Activated T-helper 17 cell treated with anti-CD3 and anti-CD28 coated beads, Interleukin-2, amount 50 U/mL, for 72 hours (primary cell): ENCODE results near the gene CSRNP2. TPM values are rescaled to one million over a fixed set of nuclear protein-coding genes. Genes with fewer than 3 reads are reported as not detected.
A peak's percentile ranks its signal among the peaks of the same experiment; 100 is the strongest.

Source experiments
- ATAC-seq: fragments of 150-1000 bp; cut with Tn5 transposase; replicated peaks from 2 replicates; pipeline ENCODE4 v1.10.0; 2021; ENCODE audit warnings: mild to moderate bottlenecking, moderate library complexity
- H3K27ac Mint-ChIP-seq: one replicate; pipeline ENCODE4 v1.8.0; 2022; ENCODE audit warnings: mixed read lengths
- H3K27me3 Mint-ChIP-seq: one replicate; pipeline ENCODE4 v1.8.0; 2022; ENCODE audit warnings: mixed read lengths
- H3K36me3 Mint-ChIP-seq: one replicate; pipeline ENCODE4 v1.8.0; 2022; ENCODE audit warnings: low read depth, mild to moderate bottlenecking, mixed read lengths
- H3K4me1 Mint-ChIP-seq: one replicate; pipeline ENCODE4 v1.8.0; 2022; ENCODE audit warnings: mixed read lengths
- H3K4me3 Mint-ChIP-seq: one replicate; pipeline ENCODE4 v1.8.0; 2022; ENCODE audit warnings: mild to moderate bottlenecking, mixed read lengths
- H3K9me3 Mint-ChIP-seq: one replicate; pipeline ENCODE4 v1.8.0; 2022; ENCODE audit warnings: mixed read lengths
- total RNA-seq, 2 donors: library from RNA; stranded (reverse); gene quantifications; one replicate each; pipeline ENCODE4 v1.2.3, GENCODE V29; 2022

Gene CSRNP2
- total RNA-seq, 2 donors from 2014 or later: 14.4 to 16.1 TPM

GRCh38 chr12:51065530-51065929 lies 17.9 kb downstream of the CSRNP2 start:
- Mint-ChIP-seq H3K4me1 (no peaks in the 10 kb centered on the region), H3K4me3 (no peak overlapping the region), H3K27ac (no peak overlapping the region), H3K36me3 (peaks cover 97% of the 10 kb centered on the region), H3K27me3 (no peaks in the 10 kb centered on the region), H3K9me3 (no peaks in the 10 kb centered on the region)
- ATAC-seq: no peak

DNA sequence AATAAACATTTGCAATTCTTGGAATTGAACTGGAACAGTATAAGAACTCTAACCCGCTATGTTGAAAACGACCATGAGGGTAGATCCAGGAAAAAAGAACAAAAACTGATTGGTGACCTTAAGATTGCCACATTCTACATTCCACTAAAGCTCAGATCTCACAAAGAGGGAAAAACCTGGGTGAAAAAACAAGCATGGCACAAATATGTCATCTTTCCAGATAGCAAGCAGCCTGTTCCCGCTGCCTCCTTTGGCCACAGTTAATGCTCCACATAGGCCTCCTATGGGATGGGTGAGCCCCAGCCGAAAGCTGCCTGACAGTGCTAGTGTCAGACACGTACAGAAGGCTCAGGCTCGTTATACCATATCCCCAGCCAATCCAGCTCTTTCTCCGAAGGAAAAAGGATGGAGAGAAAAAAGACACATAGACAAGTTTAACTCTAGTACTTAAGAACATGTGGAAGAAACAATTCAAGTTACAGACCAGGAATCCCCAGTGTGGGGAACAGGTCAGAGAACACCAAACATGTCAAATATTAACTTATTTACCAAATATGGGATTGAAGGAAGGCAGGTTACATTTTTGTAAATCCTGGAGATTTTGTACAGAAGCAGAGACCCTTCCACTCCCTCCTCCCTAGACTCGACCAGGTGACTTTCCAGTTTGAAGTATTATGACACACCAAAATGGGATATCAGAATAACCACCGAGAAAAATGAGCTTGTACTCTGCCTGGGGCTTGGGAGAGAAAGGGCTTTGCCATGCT lies 20.6 kb downstream of the CSRNP2 start:
- H3K4me3 Mint-ChIP-seq: no peak overlapping the region
- H3K9me3 Mint-ChIP-seq: no peaks in the 10 kb centered on the region
- peaks cover 100% of the 10 kb centered on the region for H3K36me3 Mint-ChIP-seq
- H3K27me3 Mint-ChIP-seq: no peaks in the 10 kb centered on the region
- H3K27ac Mint-ChIP-seq: peak overlapping the region; percentile 26
- no peak for ATAC-seq
- H3K4me1 Mint-ChIP-seq: no peaks in the 10 kb centered on the region

- Mint-ChIP-seq H3K27ac (no peak overlapping the region), H3K9me3 (no peaks in the 10 kb centered on the region), H3K36me3 (peaks cover 100% of the 10 kb centered on the region), H3K4me1 (no peaks in the 10 kb centered on the region), H3K4me3 (no peak overlapping the region), H3K27me3 (no peaks in the 10 kb centered on the region)
- no peak for ATAC-seq
These were observed 24.3 kb downstream of the CSRNP2 start for GRCh38 chr12:51059086-51059485.

- H3K27ac Mint-ChIP-seq: no peak overlapping the region
- H3K36me3 Mint-ChIP-seq: peaks cover 100% of the 10 kb centered on the region
- H3K27me3 Mint-ChIP-seq: no peaks in the 10 kb centered on the region
- no peak for ATAC-seq
- H3K9me3 Mint-ChIP-seq: no peaks in the 10 kb centered on the region
- H3K4me1 Mint-ChIP-seq: peaks cover 7% of the 10 kb centered on the region
- no peak overlapping the region for H3K4me3 Mint-ChIP-seq
These were observed 27.2 kb downstream of the CSRNP2 start for GRCh38 chr12:51056242-51056641.

GRCh38 chr12:51055060-51055459 lies 28.3 kb downstream of the CSRNP2 start:
- H3K4me3 Mint-ChIP-seq: no peak overlapping the region

DNA sequence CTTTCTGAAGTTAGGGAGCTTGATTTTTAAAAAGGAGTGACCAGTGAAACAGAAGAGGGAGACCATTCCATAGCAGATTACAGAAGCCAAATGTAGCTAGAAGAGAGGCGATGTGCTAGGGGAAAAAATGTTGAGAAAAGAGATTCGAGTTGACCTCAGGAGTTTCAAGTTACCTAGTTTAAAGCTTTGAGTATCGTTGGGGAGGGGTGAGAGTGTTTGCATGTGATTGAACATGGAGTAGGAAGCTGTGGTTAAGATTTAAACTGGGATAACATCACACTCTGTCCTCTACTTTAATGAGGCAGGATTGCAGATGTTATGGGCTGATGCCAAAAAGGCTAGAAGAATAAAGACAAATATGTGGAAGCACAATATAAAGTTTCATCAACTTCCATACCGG lies 31.6 kb downstream of the CSRNP2 start:
- no peak for ATAC-seq
- H3K4me3 Mint-ChIP-seq: peak overlapping the region; percentile 4
- H3K27ac Mint-ChIP-seq: peak overlapping the region; percentile 56
- H3K9me3 Mint-ChIP-seq: no peaks in the 10 kb centered on the region
- peaks cover 86% of the 10 kb centered on the region for H3K36me3 Mint-ChIP-seq
- peaks cover 16% of the 10 kb centered on the region for H3K4me1 Mint-ChIP-seq
- no peaks in the 10 kb centered on the region for H3K27me3 Mint-ChIP-seq

More at GRCh38 chr12:51055060-51055459, 28.3 kb downstream of the CSRNP2 start:
- Mint-ChIP-seq H3K27me3 (no peaks in the 10 kb centered on the region), H3K9me3 (no peaks in the 10 kb centered on the region), H3K36me3 (peaks cover 96% of the 10 kb centered on the region), H3K27ac (no peak overlapping the region), H3K4me1 (peaks cover 7% of the 10 kb centered on the region)
- ATAC-seq: no peak

- peak overlapping the region; percentile 98 for H3K4me3 Mint-ChIP-seq
- peaks cover 16% of the 10 kb centered on the region for H3K4me1 Mint-ChIP-seq
- no peak for ATAC-seq
- peak overlapping the region; percentile 95 for H3K27ac Mint-ChIP-seq
- no peaks in the 10 kb centered on the region for H3K27me3 Mint-ChIP-seq
- peaks cover 63% of the 10 kb centered on the region for H3K36me3 Mint-ChIP-seq
- H3K9me3 Mint-ChIP-seq: no peaks in the 10 kb centered on the region
These were observed 33.9 kb downstream of the CSRNP2 start for GRCh38 chr12:51049525-51049924.

DNA sequence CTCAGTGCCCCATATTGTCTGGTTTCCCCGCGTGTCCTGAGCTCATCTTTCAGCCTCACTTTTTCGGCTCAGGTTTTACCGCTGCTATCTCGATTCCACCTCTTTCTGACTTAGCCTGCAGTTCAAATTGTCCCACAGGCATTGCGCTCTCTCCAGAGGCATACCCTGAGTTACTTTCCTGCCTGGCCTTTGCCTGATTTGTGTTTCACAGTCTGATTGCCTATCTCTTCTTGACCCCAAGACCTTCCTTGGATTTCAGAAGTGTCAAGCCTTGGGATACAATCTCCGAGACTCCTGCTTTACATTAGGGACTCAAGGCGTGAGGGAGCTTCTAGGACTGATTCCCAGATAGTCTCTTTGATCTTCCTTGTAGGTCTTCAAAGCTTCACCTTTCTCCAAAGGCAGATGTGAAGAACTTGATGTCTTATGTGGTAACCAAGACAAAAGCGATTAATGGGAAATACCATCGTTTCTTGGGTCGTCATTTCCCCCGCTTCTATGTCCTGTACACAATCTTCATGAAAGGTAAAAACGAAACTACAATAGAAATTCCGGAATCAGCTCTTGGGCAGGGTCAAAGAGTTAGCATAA lies 34.6 kb downstream of the CSRNP2 start:
- no peak for ATAC-seq
- Mint-ChIP-seq H3K9me3 (no peaks in the 10 kb centered on the region), H3K27ac (peak overlapping the region; percentile 95), H3K4me1 (peaks cover 16% of the 10 kb centered on the region), H3K36me3 (peaks cover 55% of the 10 kb centered on the region), H3K4me3 (peak overlapping the region; percentile 98), H3K27me3 (no peaks in the 10 kb centered on the region)

GRCh38 chr12:51047655-51048540 lies 35.5 kb downstream of the CSRNP2 start, which contains the start of gene LETMD1:
Gene LETMD1 (plus strand): TSS chr12:51048327. CDS start chr12:51048357, 30 bp downstream.
- Mint-ChIP-seq H3K9me3 (no peaks in the 10 kb centered on the region), H3K36me3 (peaks cover 47% of the 10 kb centered on the region), H3K4me3 (peak within 1 kb of the TSS; percentile 98), H3K27me3 (no peaks in the 10 kb centered on the region), H3K4me1 (peaks cover 16% of the 10 kb centered on the region), H3K27ac (peak within 1 kb of the TSS; percentile 95)
- peak; percentile 98 for ATAC-seq

DNA sequence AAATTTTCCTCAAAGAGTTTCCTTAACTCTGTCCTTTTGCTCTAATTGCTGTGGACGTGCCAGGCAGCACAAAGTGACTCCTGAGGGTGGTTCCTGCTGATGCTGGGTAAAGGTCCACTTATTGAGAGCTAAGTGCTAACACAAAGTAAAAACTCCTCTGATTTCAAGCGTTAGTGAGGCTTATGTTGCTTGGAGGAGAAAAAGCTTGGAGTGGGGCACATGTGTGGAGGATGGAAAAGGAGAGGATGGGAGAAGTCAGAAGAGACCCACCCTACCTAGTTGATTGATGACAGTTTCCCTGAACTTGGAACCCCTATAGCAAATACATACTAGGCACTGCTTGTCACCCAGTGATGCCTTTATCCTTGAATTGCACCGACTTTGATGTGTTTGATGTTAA lies 47.1 kb downstream of the CSRNP2 start:
- no peaks in the 10 kb centered on the region for H3K4me1 Mint-ChIP-seq

DNA sequence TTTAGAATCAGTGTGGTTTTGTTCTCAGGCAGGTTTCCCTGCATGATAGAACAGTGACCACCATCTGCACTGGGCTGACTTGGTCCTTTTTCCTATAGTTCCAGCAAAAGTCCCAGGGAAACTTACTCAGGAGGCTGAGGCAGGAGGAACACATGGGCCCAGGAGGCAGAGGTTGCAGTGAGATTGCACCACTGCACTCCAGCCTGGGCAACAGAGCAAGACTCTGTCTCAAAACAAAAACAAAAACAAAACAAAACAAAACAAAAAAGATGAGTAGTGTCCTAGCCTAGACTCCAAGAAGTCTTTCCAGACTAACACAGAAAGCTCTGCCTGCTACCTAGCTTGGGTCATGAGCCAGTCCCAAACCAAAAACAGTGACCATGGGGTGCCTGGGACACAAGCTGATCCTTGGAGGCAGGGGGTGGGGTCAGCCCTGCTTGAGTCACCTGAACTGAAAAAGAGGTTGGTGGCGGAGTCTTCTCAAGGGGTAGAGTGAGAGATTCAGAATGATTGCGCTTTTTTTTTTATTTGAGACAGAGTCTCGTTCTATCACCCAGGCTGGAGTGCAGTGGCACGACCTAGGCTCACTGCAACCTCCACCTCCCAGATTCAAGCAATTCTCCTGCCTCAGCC lies 49.8 kb downstream of the CSRNP2 start:
- Mint-ChIP-seq H3K36me3 (no peaks in the 10 kb centered on the region), H3K4me3 (no peak overlapping the region), H3K27ac (no peak overlapping the region), H3K9me3 (no peaks in the 10 kb centered on the region), H3K4me1 (no peaks in the 10 kb centered on the region), H3K27me3 (peaks cover 4% of the 10 kb centered on the region)
- ATAC-seq: no peak

More for the DNA sequence above, 47.1 kb downstream of the CSRNP2 start:
- no peak for ATAC-seq
- no peak overlapping the region for H3K4me3 Mint-ChIP-seq
- no peaks in the 10 kb centered on the region for H3K36me3 Mint-ChIP-seq
- H3K27ac Mint-ChIP-seq: no peak overlapping the region
- no peaks in the 10 kb centered on the region for H3K9me3 Mint-ChIP-seq
- no peaks in the 10 kb centered on the region for H3K27me3 Mint-ChIP-seq

- Mint-ChIP-seq H3K9me3 (no peaks in the 10 kb centered on the region), H3K27me3 (peaks cover 4% of the 10 kb centered on the region), H3K4me3 (no peak overlapping the region), H3K4me1 (peaks cover 3% of the 10 kb centered on the region), H3K36me3 (no peaks in the 10 kb centered on the region), H3K27ac (no peak overlapping the region)
- no peak for ATAC-seq
These were observed 50.3 kb downstream of the CSRNP2 start for GRCh38 chr12:51033048-51033447.

GRCh38 chr12:51028813-51029150 lies 54.6 kb downstream of the CSRNP2 start:
- Mint-ChIP-seq H3K27ac (peak overlapping the region; percentile 13), H3K27me3 (peaks cover 4% of the 10 kb centered on the region), H3K36me3 (peaks cover 15% of the 10 kb centered on the region), H3K4me3 (no peak overlapping the region), H3K9me3 (no peaks in the 10 kb centered on the region), H3K4me1 (peaks cover 9% of the 10 kb centered on the region)
- ATAC-seq: no peak

DNA sequence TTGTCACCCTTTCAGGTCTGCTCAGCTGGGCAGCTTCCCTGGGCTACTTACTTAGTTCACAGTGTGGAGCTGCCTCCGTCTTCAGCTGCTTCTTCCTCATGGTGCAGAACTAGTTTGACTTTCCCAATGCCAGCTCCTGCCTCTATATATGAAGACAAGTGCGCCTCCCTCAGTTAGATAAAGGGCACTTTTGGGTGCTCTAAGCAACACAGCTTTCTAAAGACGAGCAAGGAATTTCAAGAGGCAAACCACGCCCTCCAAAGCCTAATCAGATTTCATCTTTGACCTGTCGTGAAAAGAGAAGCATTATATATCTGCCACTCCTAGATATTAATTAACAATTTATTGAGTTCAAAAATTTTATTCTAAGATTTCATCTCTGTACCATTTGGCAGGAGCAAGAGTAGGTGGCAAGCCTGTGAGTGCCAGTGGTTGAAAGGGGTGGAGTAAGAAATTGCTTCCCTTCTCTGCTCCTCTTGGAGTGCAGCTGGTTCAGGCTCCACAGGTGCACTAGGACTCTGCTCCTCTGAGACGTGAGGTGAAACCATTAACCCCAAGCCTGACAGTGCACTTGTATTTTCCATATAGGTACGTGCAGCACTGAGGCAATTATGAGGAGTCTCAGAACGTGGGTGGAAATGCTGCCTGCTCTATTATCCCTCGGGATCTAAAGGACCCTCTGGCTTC lies 55.1 kb downstream of the CSRNP2 start:
- H3K27me3 Mint-ChIP-seq: peaks cover 4% of the 10 kb centered on the region
- H3K36me3 Mint-ChIP-seq: peaks cover 15% of the 10 kb centered on the region
- H3K4me3 Mint-ChIP-seq: peak overlapping the region; percentile 43
- peak overlapping the region; percentile 13 for H3K27ac Mint-ChIP-seq
- H3K9me3 Mint-ChIP-seq: no peaks in the 10 kb centered on the region
- peaks cover 9% of the 10 kb centered on the region for H3K4me1 Mint-ChIP-seq
- no peak for ATAC-seq
